ENCODE measurements around the gene ATXN2. TPM values are rescaled to one million over a fixed set of nuclear protein-coding genes. Genes with fewer than 3 reads are reported as not detected.
A peak's percentile ranks its signal among the peaks of the same experiment; 100 is the strongest.

The ATXN2 gene
- total RNA-seq, 1 experiment from 2014 or later = 72.9 TPM

DNA sequence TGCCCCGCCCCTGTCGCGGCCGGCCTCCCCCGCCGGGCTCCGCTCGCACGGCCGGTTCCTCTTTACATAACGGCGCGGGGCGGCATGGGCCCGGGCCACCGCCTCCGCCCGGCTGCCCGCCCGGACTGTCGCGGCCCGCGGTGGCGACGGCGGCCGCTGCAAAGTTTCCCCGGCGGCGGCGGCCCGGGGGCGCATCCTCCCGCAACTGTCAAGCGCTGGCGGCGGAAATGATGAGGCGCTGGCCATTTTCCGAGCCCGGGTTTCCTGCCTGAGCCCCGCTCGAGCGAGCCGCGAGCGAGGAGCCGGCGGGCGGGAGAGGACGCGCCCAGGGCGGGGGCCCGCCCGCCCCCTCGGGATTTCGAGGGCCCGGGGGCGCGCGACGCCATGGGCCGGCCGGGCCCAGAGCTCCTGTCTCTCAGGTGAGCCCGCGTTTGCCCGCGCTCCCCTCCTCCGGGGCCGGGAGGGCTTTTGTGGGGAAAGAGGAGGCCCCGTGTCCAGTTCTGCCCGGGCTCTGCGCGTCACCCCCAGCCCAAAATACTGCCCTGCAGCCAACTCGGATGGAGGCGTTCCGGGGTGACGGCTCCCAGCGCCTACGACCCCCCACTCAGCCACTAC lies 193.1 kb downstream of the ATXN2 start, which contains the start of gene SH2B3:
TSS of gene SH2B3 (plus strand) at position 65 of the 615 bp plus-strand sequence. CDS start 12,223 bp downstream, outside the sequence.
- Histone ChIP-seq H2BK15ac (ENCODE audit: low read depth, low read length) (no peak within 1 kb of the TSS), H3K4ac (ENCODE audit: low read depth, low read length) (no peak within 1 kb of the TSS; the same call in 1 of the 2 replicates), H4K5ac (ENCODE audit: insufficient read length, low read depth, low read length) (no peak within 1 kb of the TSS), H2AFZ (ENCODE audit: low read length) (no peak within 1 kb of the TSS), H3K9ac (ENCODE audit: extremely low read depth, insufficient read length, low read length) (peak within 1 kb of the TSS; percentile 48), H2BK20ac (ENCODE audit: low read depth, low read length, poor library complexity, severe bottlenecking) (no peak within 1 kb of the TSS), H3K4me2 (ENCODE audit: insufficient read depth, insufficient read length, low read length) (peak within 1 kb of the TSS; percentile 83), H3K18ac (ENCODE audit: insufficient read length, low read depth, low read length) (peak within 1 kb of the TSS; percentile 76), H4K20me1 (ENCODE audit: control insufficient read depth, insufficient read depth, insufficient read length) (no peaks in the 10 kb centered on the region), H3K14ac (ENCODE audit: insufficient read depth, low read length) (peak within 1 kb of the TSS; percentile 64), H3K9me3 (ENCODE audit: control insufficient read depth, low read depth, low read length) (no peaks in the 10 kb centered on the region), H2BK5ac (ENCODE audit: insufficient read length, low read length) (no peak within 1 kb of the TSS), H3K4me1 (ENCODE audit: insufficient read depth, low read length) (peaks cover 3% of the 10 kb centered on the region; the same call in 1 of the 2 replicates), H4K91ac (ENCODE audit: insufficient read length, low read depth, low read length) (no peak within 1 kb of the TSS), H2AK5ac (ENCODE audit: insufficient read length, low read length) (no peak within 1 kb of the TSS), H3K23me2 (ENCODE audit: insufficient read length, low read depth, low read length, poor library complexity, severe bottlenecking) (peaks cover 13% of the 10 kb centered on the region), H3K79me2 (ENCODE audit: insufficient read depth, low read length) (peaks cover 37% of the 10 kb centered on the region; the same call in 1 of the 2 replicates), H3T11ph (ENCODE audit: low read length) (no peak within 1 kb of the TSS), H2BK12ac (ENCODE audit: insufficient read length, low read depth, low read length) (no peak within 1 kb of the TSS), H3K56ac (ENCODE audit: insufficient read length, low read depth, low read length) (no peak within 1 kb of the TSS), H3K79me1 (ENCODE audit: insufficient read depth, low read depth, low read length, poor library complexity, severe bottlenecking) (peaks cover 8% of the 10 kb centered on the region), H4K8ac (replicated peaks; ENCODE audit: insufficient read length, low read depth, low read length) (no peak within 1 kb of the TSS), H3K27me3 (ENCODE audit: insufficient read depth, low read length) (no peaks in the 10 kb centered on the region), H3K23ac (ENCODE audit: insufficient read length, low read depth, low read length) (no peak within 1 kb of the TSS), H3K27ac (ENCODE audit: insufficient read length, low read depth, low read length) (peak within 1 kb of the TSS; percentile 47), H2BK120ac (ENCODE audit: low read depth, low read length, poor library complexity, severe bottlenecking) (no peak within 1 kb of the TSS)
- Mint-ChIP-seq H3K4me1 (peaks cover 37 to 45% of the 10 kb centered on the region in 2 experiments), H3K27ac (peak within 1 kb of the TSS; percentile 64 to 99 (median 91)), H3K27me3 (ENCODE audit: low read depth) (no peaks in the 10 kb centered on the region; the same call in none of the 2 replicates), H3K36me3 (ENCODE audit: insufficient read depth in 1 of 3, low read depth in 3 of 3) (no peaks in the 10 kb centered on the region), H3K4me3 (peak within 1 kb of the TSS; percentile 81 to 92), H3K9me3 (no peaks in the 10 kb centered on the region; a peak in 1 of 5 replicates)
- TF ChIP-seq, protein P1, sequence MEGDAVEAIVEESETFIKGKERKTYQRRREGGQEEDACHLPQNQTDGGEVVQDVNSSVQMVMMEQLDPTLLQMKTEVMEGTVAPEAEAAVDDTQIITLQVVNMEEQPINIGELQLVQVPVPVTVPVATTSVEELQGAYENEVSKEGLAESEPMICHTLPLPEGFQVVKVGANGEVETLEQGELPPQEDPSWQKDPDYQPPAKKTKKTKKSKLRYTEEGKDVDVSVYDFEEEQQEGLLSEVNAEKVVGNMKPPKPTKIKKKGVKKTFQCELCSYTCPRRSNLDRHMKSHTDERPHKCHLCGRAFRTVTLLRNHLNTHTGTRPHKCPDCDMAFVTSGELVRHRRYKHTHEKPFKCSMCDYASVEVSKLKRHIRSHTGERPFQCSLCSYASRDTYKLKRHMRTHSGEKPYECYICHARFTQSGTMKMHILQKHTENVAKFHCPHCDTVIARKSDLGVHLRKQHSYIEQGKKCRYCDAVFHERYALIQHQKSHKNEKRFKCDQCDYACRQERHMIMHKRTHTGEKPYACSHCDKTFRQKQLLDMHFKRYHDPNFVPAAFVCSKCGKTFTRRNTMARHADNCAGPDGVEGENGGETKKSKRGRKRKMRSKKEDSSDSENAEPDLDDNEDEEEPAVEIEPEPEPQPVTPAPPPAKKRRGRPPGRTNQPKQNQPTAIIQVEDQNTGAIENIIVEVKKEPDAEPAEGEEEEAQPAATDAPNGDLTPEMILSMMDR (conservative IDR thresholded peaks at IDR 0.05) = no peak
- WGBS (ENCODE audit: extremely low coverage, insufficient read length, low lambda C conversion rate) = no CpG with 5 or more reads among the region's 80 CpGs
- DNase-seq = no peak

Data from H9 (cell line).